Peyer's patch (tissue), 4 donors: Measurements from ENCODE around the gene EMC8.

ENCODE experiments used
- CTCF ChIP-seq, 6 experiments: fragments of 450-650 bp in 4 of 6; fragments of 200-600 bp in 2 of 6; sonication (generic) in 1 of 6; IDR thresholded peaks; one replicate each; pipeline ENCODE4 v1.5.1; 2017 to 2019; ENCODE audit warnings: antibody characterized with exemption in 6 of 6, mild to moderate bottlenecking in 3 of 6, moderate library complexity in 1 of 6
- POLR2A ChIP-seq, 2 donors: fragments of 450-650 bp; IDR thresholded peaks; one replicate each; pipeline ENCODE4 v1.5.1; 2017; ENCODE audit warnings: antibody characterized with exemption in 2 of 2, mild to moderate bottlenecking in 2 of 2, moderate library complexity in 2 of 2

GRCh38 chr16:85798283-85798776, 1.0 kb downstream of the EMC8 start:
- no peak for TF ChIP-seq CTCF (IDR thresholded peaks at IDR 0.05)
- TF ChIP-seq POLR2A (IDR thresholded peaks at IDR 0.05): no peak
